Stimulated activated CD8-positive, alpha-beta memory T cell treated with anti-CD3 and anti-CD28 coated beads, Interleukin-2, amount 100 ng/mL, for 48 hours (primary cell): ENCODE data around the gene ZFYVE19.

ENCODE experiments used
- DNase-seq, 2 donors: peaks; one replicate each; pipeline ENCODE4 v3.0.0-alpha.2; 2020; ENCODE audit warnings: low read depth in 2 of 2

Gene ZFYVE19

DNA sequence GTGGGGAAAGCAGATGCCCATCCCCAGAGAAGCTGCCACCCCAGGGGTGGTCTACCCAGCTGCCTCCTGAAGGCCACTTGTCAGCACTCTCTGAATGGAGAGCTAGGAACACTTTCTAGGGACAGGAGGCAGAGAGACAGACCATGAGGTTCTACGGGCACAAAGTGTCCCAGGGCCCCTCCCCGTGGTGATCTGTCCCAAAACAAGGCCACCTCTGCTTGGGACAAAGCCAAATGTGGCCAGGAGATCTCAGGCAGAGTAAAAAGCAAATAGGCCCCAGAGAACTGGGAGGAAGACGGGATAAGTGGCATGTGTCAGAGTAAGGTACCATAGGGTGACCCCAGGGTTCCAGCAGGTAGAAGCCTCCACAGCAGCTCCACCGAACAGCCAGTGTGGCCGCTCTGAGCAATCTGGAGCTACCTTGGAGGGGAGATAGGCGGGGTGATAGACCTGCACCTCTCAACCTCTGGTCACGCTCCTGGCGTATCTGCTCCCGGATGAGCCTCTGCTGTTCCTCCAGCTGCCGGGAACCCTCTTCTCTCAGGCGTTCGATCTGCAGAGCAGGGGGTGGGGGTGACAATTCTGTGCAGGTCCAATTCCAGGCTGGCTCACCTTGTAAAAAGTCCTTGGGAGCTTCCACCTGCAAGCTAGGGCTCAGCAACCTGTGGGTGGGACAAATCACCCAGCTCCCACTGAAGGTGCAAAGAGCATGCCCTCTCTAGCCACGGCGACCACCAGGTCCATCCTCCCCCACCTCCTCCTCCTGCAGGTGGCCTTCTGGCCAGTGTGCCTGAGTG lies 31.0 kb upstream of the ZFYVE19 start:
- no peak for DNase-seq

DNA sequence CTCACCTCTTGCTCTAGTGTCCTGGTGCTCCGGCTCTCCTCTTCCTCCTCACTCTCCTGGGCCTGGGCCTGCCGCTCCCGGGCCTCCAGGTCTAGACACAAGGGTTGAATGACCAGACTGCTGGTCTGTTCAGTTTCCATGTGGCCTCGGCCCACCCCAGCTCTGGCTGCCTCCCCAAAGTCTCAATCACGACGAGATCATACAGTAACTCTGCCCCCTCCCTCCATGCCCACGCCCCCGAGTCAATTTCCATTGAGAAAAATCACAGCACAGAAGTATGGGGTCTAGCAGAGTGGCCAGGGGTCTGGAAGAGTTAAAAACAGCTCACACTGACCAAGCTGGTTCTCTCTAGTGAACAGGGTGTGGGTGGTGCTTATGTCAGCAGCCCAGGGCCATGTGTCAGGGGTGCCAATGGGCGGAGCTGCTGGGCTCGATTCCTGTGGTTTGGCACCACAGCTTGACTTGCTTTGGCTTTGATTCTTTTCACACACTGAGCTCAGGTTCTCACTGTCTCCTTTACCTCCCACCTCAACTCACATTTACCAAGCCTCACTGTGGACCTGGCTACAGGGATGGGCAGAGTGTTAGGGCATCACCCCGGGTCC lies 30.2 kb upstream of the ZFYVE19 start:
- DNase-seq, result no peak

- peak; percentile 60 to 71 for DNase-seq
Observed at GRCh38 chr15:40782609-40783227, 24.2 kb upstream of the ZFYVE19 start.

DNA sequence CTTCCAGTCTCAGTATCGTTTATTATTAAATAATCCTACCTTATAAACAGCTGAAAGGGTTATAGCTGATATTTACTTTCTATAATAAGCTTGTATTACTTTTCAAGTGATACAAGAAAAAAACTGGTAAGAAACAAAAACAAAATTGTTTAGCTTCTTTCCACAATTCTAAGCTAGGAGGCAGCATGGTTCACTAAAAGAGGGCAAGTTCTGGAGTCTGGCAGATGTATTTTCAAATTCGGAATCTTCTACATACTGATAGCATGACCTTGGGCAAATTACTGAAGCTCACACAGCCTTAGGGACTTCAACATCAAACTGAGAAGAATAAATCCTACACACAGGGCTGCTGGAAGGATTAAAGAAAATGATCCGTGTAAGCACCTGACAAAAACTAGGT lies 21.7 kb upstream of the ZFYVE19 start:
- no peak for DNase-seq

- no peak for DNase-seq
Observed at GRCh38 chr15:40785814-40786213, 21.1 kb upstream of the ZFYVE19 start.

- peak; percentile 36 to 45 for DNase-seq
Observed at GRCh38 chr15:40787344-40787841, 19.5 kb upstream of the ZFYVE19 start.

GRCh38 chr15:40787991-40788390 lies 18.9 kb upstream of the ZFYVE19 start:
- DNase-seq, result no peak

GRCh38 chr15:40789119-40789518 lies 17.8 kb upstream of the ZFYVE19 start:
- no peak for DNase-seq

DNA sequence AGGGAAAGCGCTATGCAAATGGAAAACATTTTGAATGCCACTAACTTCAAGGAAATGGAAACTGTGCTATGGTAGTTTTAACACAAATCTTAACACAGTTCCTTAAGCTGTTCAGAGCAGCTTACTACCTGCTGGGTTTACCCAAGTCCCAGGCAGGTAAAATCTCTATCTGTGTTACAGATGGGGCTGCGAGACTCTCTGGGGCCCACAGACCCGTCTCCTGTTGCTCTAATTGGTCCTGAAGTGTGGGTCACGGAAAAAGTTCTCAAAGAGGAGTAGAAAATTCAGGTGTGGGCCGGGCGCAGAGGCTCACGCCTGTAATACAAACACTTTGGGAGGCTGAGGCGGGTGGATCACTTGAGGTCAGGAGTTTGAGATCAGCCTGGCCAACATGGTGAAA lies 16.9 kb upstream of the ZFYVE19 start:
- DNase-seq, result no peak

DNA sequence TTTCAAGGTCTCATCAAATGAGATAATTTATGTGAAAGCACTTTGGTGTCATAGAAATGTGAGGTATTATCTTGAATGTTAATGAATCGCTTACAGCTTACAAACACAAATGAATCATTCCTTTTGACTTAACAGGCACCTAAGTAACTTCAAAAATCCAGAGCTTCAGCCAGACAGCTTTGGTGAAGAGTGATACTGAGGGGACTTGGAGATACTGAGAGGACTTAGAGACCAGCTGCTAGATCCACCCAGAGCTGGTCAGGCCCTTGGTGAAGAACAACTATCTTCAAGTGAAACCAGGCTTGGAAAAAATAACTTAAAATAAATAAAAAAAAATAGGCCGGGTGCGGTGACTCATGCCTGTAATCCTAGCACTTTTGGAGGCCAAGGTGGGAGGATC lies 16.2 kb upstream of the ZFYVE19 start:
- no peak for DNase-seq

DNA sequence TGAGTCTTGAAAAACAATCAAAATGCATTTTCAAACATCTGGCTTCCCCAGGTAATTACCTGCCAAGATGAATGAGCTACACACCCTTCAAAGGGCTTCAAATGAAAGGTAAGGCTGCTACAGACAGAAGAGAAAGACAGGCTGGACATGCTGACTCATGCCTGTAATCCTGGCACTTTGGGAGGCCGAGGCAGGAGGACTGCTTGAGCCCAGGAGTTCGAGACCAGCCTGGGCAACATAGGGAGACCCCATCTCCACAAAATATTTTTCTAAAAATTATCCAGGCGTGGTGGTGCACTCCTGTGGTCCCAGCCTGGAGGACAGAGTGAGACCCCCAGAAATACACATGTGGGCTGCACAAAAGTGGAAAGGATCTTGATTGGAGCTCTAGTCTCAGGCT lies 14.5 kb upstream of the ZFYVE19 start:
- no peak for DNase-seq

DNA sequence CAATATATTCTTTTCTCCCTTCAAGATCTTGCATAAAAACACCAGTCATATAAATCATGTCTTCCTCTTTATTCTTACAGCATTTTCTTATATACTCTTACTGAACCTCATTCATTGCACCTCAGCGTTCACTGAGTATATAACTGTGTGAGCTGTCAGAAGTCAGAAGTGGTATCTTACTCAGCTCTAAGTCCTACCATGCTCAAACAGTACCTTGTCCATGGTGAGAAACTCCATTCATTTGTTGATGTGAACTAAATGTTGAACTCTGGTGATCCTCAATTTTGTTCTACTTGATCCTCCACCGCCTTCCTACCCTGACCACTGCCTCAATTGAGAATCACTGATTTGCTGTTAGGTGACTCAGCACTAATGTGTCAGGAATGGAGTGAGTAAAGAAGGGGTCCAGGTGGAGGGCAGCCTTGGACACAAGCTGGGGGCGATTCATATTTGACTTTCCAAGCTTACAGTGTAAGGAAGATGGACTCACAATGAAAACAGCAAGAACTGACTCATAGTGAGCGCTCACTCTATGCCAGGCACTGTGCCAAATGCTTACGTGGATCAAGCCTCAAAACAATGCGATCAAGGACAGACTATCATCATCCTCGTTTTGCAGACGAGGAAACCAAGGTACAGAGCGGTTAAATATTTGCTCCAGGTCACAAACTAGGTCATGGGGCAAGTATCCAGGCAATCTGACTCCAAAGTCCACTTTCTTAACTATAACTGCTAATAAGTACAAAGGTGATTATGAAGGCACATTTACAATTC lies 13.5 kb upstream of the ZFYVE19 start:
- DNase-seq, result no peak

DNA sequence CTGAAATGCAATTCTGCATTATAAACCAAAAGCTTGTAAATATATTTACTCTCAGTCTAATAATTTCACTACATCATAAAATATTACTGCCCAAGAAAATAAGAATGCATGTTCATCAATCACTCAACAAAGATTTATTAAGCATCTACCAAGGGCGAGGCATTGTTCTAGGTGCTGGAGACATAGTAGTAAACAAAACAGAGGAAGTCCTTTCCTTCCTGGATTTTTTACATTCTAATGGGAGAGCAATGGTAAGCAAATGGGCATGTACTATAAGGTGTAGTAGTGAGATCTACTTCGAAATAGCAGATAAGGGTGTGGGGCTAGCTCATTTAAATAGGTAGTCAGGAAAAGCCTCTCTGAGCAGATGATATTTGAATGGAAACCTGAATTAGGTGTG lies 10.8 kb upstream of the ZFYVE19 start:
- DNase-seq, result no peak

DNA sequence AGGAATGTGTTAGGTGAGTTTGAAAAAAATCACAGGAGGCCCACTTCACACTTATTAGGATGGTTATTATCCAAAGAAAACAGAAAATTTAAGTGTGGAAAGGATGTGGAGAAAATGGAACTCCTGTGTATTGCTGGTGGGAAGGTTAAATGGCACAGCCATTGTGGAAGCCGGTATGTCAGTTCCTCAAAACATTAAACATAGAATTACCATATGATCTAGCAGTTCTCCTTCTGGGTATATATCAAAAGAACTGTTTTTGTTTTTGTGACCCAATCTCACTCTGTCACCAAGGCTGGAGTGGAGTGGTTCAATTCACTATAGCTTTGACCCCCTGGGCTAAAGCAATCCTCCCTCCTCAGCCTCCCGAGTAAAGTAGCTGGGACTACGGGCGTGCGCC lies 10.4 kb upstream of the ZFYVE19 start:
- DNase-seq, result no peak

- no peak for DNase-seq
Observed at GRCh38 chr15:40799523-40799922, 7.4 kb upstream of the ZFYVE19 start.

GRCh38 chr15:40803076-40803475 lies 3.8 kb upstream of the ZFYVE19 start:
- no peak for DNase-seq

DNA sequence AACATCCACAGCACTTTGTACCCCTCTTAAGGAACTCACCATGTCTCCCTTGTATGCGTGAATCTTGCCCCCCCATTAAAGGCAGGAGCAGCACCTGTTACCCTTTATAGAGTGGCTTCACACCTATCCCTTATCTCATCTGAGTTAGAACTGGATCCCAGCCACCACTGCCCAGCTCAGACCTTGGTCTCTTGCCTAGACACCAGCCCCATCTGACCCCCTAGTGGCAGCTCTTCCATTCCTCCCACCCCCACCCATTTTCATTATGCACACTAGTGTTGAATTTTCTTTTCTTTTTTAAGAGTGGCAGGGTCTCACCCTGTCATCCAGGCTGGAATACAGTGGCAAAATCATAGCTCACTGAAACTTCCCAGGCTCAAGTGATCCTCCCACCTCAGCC lies 3.2 kb upstream of the ZFYVE19 start:
- no peak for DNase-seq

DNA sequence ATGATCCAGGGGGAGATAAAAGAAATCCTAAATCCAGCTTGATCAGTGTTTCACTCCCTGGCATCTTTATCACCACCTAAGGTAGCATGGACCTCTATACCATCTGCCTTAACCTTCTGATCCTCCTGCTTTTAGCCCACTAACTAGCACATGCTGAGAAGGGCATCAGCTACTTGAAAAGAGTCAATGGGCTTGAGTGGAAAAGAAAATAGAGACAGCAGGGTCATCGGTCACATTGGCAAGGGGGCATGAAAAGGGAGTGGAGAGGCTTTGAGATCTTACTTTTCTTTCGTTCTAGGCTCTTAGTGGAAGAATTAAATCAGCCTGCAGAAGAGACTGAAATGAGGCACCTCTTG lies 239 bp upstream of the ZFYVE19 start:
- DNase-seq, result no peak

DNA sequence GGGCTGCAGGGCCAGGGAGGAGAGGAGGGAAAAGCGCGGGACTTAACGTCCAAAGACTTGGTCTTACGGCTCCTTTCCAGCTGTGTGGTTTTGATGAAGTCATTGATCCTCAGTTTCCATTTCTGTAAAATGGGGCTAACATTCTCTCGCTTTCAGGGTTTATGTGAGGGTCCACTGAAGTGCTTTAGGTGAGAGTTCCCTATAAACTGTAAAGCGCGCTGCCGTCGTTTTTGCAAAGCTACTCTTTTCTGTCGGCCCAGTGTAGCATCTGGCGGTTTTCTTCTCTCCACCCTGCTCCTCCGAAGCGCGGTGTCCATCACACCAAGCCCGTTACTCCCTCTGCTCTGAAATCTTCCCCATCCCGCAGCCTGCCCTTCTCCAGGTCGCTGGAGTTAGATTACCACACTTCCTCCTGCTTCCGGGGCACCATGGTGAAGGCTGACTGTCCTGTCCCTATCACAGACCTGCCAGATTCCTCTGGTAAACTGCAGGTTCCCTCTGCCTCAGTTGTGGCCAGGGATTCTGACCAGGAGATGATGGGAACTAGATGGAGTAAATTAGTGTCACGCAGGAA lies 1.1 kb downstream of the ZFYVE19 start:
- no peak for DNase-seq

DNA sequence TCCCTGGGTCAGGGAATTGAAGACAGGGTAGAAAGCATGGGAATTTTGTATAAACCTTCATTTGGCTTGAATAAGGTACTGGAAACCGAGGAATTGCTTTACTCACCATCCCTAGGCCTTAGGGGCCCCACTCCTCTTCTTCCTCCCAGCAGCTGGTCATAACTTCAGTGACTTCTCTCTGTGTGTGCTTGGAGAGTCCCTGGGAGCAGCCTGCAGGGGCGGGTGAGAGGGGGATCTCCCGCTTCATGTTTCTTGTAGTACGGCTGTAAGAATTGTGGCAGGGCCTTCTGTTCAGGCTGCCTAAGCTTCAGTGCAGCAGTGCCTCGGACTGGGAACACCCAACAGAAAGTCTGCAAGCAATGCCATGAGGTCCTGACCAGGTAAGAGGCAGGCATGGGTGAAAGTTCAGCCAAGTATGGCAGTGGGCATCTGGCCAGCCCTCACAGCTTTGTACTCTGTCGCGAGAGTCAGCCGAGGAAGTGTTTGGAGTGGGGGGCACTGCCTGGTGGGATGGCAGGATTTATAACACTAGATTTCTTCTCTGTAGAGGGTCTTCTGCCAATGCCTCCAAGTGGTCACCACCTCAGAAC lies 2.1 kb downstream of the ZFYVE19 start:
- DNase-seq, result no peak

- no peak for DNase-seq
Observed at GRCh38 chr15:40812721-40813425, 6.0 kb downstream of the ZFYVE19 start.
